Stimulated activated CD8-positive, alpha-beta memory T cell treated with anti-CD3 and anti-CD28 coated beads, Interleukin-2, amount 100 ng/mL, for 48 hours (primary cell): ENCODE data around the gene EEF2K.

Experiments
- DNase-seq, 2 donors: peaks; one replicate each; pipeline ENCODE4 v3.0.0-alpha.2; 2020; ENCODE audit warnings: low read depth in 2 of 2

Gene EEF2K

DNA sequence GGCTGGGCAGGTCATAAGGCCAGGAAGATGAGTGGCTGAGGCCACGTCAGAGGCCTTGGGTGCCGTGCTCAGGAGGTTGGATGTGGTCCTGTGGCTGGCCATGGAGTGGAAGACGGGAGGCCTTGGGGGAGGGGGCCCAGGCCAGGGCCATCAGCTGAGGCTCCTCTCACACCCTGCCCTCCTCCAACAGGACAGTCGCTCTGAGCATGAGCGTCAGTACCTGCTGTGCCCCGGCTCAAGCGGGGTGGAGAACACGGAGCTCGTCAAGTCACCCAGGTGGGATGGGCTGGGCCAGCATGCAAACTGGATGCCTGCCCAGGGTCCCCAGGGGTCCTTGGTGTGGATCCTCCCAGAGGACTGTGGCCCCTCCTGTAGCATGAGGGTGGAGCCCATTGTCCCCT is 110.3 kb downstream of the EEF2K start:
- no peak for DNase-seq

GRCh38 chr16:22317001-22317530 is 111.0 kb downstream of the EEF2K start:
- DNase-seq = no peak

GRCh38 chr16:22317625-22318024 is 111.5 kb downstream of the EEF2K start:
- no peak for DNase-seq

DNA sequence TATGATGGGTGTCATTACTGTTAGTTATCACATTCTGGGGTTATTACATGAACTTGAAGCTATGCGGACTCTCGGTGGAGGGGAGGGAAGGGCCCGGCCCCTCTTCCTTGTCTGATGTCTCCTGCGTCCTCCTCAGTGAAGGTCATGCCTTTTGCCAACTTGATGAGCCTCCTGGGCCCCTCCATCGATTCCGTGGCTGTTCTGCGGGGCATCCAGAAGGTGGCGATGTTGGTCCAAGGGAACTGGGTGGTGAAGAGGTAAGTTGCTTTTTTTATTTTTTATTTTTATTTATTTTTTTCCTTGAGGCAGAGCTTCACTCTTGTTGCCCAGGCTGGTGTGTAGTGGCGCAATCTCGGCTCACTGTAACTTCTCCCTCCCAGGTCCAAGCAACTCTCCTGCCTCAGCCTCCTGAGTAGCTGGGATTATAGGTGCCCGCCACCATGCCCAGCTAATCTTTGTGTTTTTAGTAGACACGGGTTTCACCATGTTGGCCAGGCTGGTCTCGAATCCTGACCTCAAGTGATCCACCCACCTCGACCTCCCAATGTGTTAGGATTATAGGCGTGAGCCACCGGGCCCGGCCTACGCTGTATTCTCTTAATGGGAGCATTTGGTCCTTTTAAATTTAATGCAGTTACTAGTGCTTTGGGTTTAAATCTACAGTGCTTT is 112.7 kb downstream of the EEF2K start:
- peak; percentile 30 for DNase-seq

- DNase-seq = no peak
Observed at GRCh38 chr16:22320572-22321339, 114.7 kb downstream of the EEF2K start.

DNA sequence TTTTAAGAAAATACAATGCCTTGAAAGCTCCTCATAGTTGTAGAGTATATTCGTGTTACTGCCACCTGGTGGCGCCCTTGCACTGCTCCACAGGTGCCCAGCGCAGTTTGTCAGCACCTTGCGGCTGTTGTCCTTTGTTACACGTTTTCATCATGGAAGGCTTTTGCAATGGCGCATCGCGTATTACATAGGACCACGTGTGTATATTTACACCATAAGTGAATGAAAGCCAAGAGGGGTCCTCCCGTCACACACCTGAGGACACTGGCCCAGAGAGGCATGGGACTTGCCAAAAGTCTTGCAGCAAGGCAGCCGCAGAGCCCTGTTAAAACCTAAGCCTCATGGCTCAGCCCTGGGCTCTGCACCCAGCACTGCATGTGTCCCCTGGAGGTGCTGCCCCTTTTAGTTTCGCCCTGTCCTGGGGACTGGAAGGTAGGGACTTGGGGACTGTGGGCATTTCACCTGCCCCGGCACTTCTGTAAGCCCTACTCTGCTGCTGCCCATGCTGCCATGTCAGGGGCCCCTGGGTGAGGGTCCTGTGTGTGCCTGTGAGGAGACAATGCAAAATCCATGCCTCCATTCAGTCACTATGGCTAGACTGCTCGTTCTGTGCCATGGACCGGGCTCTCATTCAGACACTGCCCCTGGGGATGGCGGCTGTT is 115.4 kb downstream of the EEF2K start:
- DNase-seq = peak; percentile 38 to 40

GRCh38 chr16:22322021-22322471 is 116.0 kb downstream of the EEF2K start:
- no peak for DNase-seq

DNA sequence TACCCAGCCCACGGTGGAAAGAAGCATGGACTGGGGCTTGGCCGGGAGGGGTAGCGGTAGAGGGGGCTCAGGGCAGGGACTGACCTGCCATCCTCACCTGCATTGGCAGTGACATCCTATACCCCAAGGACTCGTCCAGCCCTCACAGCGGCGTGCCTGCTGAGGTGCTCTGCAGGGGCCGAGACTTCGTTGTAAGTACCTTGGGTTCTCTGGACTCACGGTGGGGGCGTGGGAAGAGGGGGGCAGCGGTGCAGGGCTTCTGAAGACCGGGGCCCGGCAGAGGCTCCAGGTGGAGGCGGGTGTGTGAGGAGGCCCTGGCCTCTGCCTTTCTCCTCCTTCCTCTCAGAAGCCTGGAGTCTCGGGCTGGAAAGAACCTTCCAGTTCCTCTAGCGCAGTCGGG is 116.7 kb downstream of the EEF2K start:
- DNase-seq = no peak

DNA sequence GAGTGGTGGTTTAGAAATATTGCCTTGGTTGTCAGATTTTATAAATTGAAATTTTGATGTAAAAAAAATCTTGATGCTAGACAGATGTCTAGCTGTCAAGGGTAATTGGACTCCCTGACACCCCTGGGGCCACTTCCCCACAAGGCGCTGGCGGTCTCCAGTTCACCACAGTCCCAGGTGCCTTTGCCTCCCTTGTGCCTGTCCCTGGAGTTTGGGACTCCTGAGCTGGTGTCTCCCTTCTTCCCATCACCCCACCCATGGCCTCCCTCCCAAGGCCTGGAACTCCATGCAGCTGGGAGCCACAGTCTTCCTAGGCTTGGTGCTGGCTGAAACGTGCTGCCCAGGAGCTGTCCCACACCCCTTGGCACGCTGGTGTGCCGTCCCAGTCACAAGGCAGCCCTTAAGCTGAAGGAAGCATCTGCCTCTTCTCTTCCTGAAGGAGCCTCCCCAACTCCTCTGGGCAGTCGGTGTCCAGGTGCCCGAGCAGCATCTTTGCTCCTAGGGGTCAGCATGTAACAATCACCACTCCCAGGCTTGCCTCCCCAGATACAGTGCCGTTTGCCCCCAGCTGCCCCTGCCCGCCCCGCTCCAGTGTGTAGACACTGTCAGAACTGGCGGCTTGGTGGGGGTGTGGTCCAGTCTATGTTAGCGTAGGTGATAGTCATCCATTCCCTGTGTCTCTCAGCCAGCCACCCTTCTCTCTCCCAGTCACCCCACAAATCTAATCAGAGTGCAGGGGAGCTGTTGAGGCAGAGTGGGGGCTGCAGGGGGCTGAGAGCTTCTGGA is 117.3 kb downstream of the EEF2K start:
- no peak for DNase-seq

DNA sequence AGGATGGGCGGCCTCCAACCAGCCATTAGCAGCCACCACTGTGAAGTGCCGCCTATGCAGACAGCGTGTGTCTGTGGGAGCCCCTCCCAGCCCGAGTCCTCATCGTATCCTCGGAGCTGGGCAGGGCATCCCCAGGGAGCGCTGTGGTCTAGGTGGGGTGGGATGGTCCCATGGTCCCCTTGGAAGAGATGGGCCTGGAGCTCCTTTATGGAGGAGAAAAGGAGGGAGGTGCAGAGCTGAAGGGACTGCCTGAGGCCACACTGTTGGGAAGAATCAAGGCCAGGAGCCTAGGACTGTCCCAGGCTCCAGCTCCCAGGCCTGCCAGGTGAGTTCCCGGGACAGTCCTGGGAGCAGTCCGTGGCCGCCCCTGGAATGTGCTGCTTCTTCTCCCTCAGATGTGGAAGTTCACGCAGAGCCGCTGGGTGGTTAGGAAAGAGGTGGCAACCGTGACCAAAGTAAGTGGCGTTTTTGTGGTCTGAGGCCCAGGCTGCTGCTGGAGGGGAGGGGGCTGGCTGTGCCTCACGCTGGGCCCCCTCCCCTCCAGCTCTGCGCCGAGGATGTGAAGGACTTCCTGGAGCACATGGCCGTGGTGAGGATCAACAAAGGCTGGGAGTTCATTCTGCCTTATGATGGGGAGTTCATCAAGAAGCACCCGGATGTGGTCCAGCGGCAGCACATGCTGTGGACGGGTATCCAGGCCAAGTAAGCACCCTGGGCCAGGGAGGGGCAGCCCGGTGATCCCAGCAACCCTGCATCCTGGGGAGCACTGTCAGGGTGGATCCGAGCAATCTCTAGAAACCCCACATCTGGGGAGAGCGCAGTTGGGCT is 118.1 kb downstream of the EEF2K start:
- DNase-seq = no peak

GRCh38 chr16:22324787-22325597 is 118.9 kb downstream of the EEF2K start:
- DNase-seq = no peak

DNA sequence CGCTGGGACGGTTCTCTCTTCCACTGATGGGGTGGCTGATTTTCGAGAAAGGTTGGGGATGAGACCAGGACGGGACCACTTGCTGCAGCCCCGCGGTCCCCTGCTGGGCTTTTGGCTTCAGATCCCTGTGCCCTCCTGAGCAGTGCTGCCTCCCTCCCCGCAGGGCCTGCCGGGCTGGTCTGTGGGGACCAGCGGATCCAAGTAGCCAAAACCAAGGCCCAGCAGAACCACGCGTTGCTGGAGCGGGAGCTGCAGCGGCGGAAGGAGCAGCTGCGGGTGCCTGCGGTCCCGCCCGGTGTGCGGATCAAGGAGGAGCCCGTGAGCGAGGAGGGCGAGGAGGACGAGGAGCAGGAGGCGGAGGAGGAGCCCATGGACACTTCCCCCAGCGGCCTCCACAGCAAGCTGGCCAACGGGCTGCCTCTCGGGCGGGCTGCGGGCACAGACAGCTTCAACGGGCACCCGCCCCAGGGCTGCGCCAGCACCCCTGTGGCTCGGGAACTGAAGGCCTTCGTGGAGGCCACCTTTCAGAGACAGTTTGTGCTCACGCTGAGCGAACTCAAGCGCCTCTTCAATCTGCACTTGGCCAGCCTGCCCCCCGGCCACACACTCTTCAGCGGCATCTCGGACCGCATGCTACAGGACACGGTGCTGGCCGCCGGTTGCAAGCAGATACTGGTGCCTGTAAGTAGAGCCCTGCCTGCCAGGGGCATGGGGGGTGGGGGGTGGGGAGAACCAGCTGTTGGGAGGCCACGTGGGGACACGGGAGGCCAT is 119.7 kb downstream of the EEF2K start:
- no peak for DNase-seq

DNA sequence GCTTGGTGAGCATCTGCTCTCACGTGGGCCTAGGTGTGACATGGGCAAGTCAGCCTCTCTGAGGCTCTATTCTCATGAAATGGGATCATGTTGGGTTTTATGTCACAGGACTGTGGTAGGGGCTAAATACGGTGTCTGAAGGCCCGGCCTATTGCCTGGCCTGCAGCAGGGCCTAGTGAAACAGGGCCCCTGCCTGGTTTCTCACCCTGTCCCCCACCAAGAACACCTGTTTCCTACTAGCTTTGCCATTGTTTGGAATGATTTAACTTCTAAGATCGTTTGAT is 120.2 kb downstream of the EEF2K start:
- DNase-seq = no peak

- no peak for DNase-seq
Observed at GRCh38 chr16:22326771-22327445, 120.8 kb downstream of the EEF2K start.

- DNase-seq = no peak
Observed at GRCh38 chr16:22327446-22327775, 121.3 kb downstream of the EEF2K start.

- no peak for DNase-seq
Observed at GRCh38 chr16:22328081-22328725, 122.1 kb downstream of the EEF2K start.

- no peak for DNase-seq
Observed at GRCh38 chr16:22329199-22329695, 123.2 kb downstream of the EEF2K start.

DNA sequence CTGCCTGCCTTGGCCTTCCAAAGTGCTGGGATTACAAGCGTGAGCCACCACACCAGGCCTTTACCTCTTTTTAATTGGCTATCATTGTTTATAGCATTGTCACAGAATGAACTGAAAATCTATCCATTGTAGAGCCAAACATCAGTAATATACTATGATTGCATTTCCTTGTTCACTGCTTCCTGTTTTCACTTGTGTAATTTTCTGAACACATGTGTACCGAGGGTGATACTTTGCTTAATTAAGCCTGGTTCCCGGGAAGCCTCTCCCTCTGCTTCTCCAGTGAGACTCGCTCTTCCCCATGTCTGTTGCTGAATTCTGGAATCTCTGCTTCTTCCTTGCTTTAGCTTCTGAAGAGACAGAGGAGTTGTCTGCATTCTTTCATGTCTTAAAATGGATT is 124.2 kb downstream of the EEF2K start:
- DNase-seq = no peak
